H9 (cell line): ENCODE measurements around the gene ADAR. TPM values are rescaled to one million over a fixed set of nuclear protein-coding genes. Genes with fewer than 3 reads are reported as not detected.

Experiments
- DNase-seq: peaks from one replicate; pipeline ENCODE4 v3.0.0-alpha.2; 2017
- H2AFZ ChIP-seq: one replicate; pipeline ENCODE4 v1.6.1; 2013; ENCODE audit warnings: mild to moderate bottlenecking, low read length, control low read depth, moderate library complexity
- H2AK5ac ChIP-seq: 2 replicates; pipeline ENCODE4 v1.6.1; 2013; ENCODE audit warnings: low read length, control low read depth, mixed read lengths; ENCODE audit not compliant: insufficient read length
- H2BK120ac ChIP-seq: one replicate; pipeline ENCODE4 v1.6.1; 2013; ENCODE audit warnings: low read depth, mild to moderate bottlenecking, low read length, control low read depth, inconsistent platforms; ENCODE audit not compliant: poor library complexity, severe bottlenecking
- H2BK12ac ChIP-seq: 2 replicates; pipeline ENCODE4 v1.6.1; 2013; ENCODE audit warnings: low read length, control low read depth, mixed read lengths, low read depth; ENCODE audit not compliant: insufficient read length
- H2BK15ac ChIP-seq: 2 replicates; pipeline ENCODE4 v1.6.1; 2013; ENCODE audit warnings: low read depth, low read length, control low read depth
- H2BK20ac ChIP-seq: one replicate; pipeline ENCODE4 v1.6.1; 2013; ENCODE audit warnings: low read depth, mild to moderate bottlenecking, low read length, control low read depth, inconsistent platforms; ENCODE audit not compliant: poor library complexity, severe bottlenecking
- H2BK5ac ChIP-seq: 2 replicates; pipeline ENCODE4 v1.6.1; 2013; ENCODE audit warnings: low read length, control low read depth, mixed read lengths; ENCODE audit not compliant: insufficient read length
- H3K14ac ChIP-seq: 2 replicates; pipeline ENCODE4 v1.6.1; 2013; ENCODE audit warnings: low read length, control low read depth; ENCODE audit not compliant: insufficient read depth
- H3K18ac ChIP-seq: 2 replicates; pipeline ENCODE4 v1.6.1; 2013; ENCODE audit warnings: low read depth, mild to moderate bottlenecking, mixed read lengths, low read length, control low read depth; ENCODE audit not compliant: insufficient read length
- H3K23ac ChIP-seq: 2 replicates; pipeline ENCODE4 v1.6.1; 2013; ENCODE audit warnings: low read length, control low read depth, mixed read lengths, low read depth; ENCODE audit not compliant: insufficient read length
- H3K23me2 ChIP-seq: 2 replicates; pipeline ENCODE4 v1.6.1; 2013; ENCODE audit warnings: low read depth, mild to moderate bottlenecking, mixed read lengths, low read length, control low read depth; ENCODE audit not compliant: insufficient read length, poor library complexity, severe bottlenecking
- H3K27ac ChIP-seq: 2 replicates; pipeline ENCODE4 v1.5.1; 2013; ENCODE audit warnings: low read length, control low read depth, mixed read lengths, low read depth; ENCODE audit not compliant: insufficient read length
- H3K27me3 ChIP-seq: 2 replicates; pipeline ENCODE4 v1.6.1; 2013; ENCODE audit warnings: low read length, control low read depth, inconsistent platforms; ENCODE audit not compliant: insufficient read depth
- H3K4ac ChIP-seq: 2 replicates; pipeline ENCODE4 v1.6.1; 2013; ENCODE audit warnings: low read depth, mild to moderate bottlenecking, control low read depth, inconsistent platforms, low read length, moderate library complexity
- H3K4me1 ChIP-seq: 2 replicates; pipeline ENCODE4 v1.6.1; 2013; ENCODE audit warnings: low read length, control low read depth, inconsistent platforms; ENCODE audit not compliant: insufficient read depth
- H3K4me2 ChIP-seq: 2 replicates; pipeline ENCODE4 v1.6.1; 2013; ENCODE audit warnings: low read length, control low read depth, mixed read lengths; ENCODE audit not compliant: insufficient read length, insufficient read depth
- H3K56ac ChIP-seq: 2 replicates; pipeline ENCODE4 v1.6.1; 2013; ENCODE audit warnings: low read depth, mild to moderate bottlenecking, mixed read lengths, low read length, control low read depth; ENCODE audit not compliant: insufficient read length
- H3K79me1 ChIP-seq: 2 replicates; pipeline ENCODE4 v1.6.1; 2013; ENCODE audit warnings: low read depth, mild to moderate bottlenecking, moderate library complexity, low read length, control low read depth, inconsistent platforms; ENCODE audit not compliant: insufficient read depth, poor library complexity, severe bottlenecking
- H3K79me2 ChIP-seq: 2 replicates; pipeline ENCODE4 v1.6.1; 2013; ENCODE audit warnings: low read length, control low read depth, inconsistent platforms; ENCODE audit not compliant: insufficient read depth
- H3K9ac ChIP-seq: 2 replicates; pipeline ENCODE4 v1.6.1; 2013; ENCODE audit warnings: low read length, control low read depth, mixed read lengths; ENCODE audit not compliant: insufficient read length; ENCODE audit errors: extremely low read depth
- H3K9me3 ChIP-seq: one replicate; pipeline ENCODE4 v1.6.1; 2013; ENCODE audit warnings: low read depth, low read length, inconsistent platforms; ENCODE audit not compliant: control insufficient read depth
- H3T11ph ChIP-seq: one replicate; pipeline ENCODE4 v1.6.1; 2013; ENCODE audit warnings: mild to moderate bottlenecking, low read length, control low read depth, inconsistent platforms
- H4K20me1 ChIP-seq: one replicate; pipeline ENCODE4 v1.6.1; 2013; ENCODE audit not compliant: control insufficient read depth, insufficient read length, insufficient read depth
- H4K5ac ChIP-seq: 2 replicates; pipeline ENCODE4 v1.6.1; 2013; ENCODE audit warnings: low read depth, mild to moderate bottlenecking, mixed read lengths, low read length, control low read depth; ENCODE audit not compliant: insufficient read length
- H4K8ac ChIP-seq: replicated peaks from 2 replicates; pipeline ENCODE4 v1.6.1; 2013; ENCODE audit warnings: low read length, control low read depth, mixed read lengths, low read depth; ENCODE audit not compliant: insufficient read length
- H4K91ac ChIP-seq: 2 replicates; pipeline ENCODE4 v1.6.1; 2013; ENCODE audit warnings: low read depth, mild to moderate bottlenecking, moderate library complexity, mixed read lengths, low read length, control low read depth; ENCODE audit not compliant: insufficient read length
- H3K27ac Mint-ChIP-seq, 3 experiments: 2 replicates in 2 of 3; 3 replicates in 1 of 3; pipeline ENCODE4 v1.8.0; 2020 to 2021; ENCODE audit warnings: mixed read lengths in 3 of 3, mild to moderate bottlenecking in 1 of 3, moderate library complexity in 1 of 3
- H3K27me3 Mint-ChIP-seq: 2 replicates; pipeline ENCODE4 v1.8.0; 2021; ENCODE audit warnings: low read depth, mild to moderate bottlenecking, moderate library complexity, mixed read lengths
- H3K36me3 Mint-ChIP-seq, 3 experiments: 2 replicates in 2 of 3; 3 replicates in 1 of 3; pipeline ENCODE4 v1.8.0; 2020 to 2021; ENCODE audit warnings: low read depth in 3 of 3, mixed read lengths in 3 of 3; ENCODE audit not compliant: insufficient read depth in 1 of 3
- H3K4me1 Mint-ChIP-seq, 2 experiments: 2 replicates each; pipeline ENCODE4 v1.8.0; 2020; ENCODE audit warnings: mixed read lengths in 2 of 2
- H3K4me3 Mint-ChIP-seq, 2 experiments: 2 replicates in 1 of 2; 3 replicates in 1 of 2; pipeline ENCODE4 v1.8.0; 2020 to 2021; ENCODE audit warnings: mild to moderate bottlenecking in 2 of 2, mixed read lengths in 2 of 2, moderate library complexity in 1 of 2
- H3K9me3 Mint-ChIP-seq, 2 experiments: 2 replicates in 1 of 2; 3 replicates in 1 of 2; pipeline ENCODE4 v1.8.0; 2020; ENCODE audit warnings: mild to moderate bottlenecking in 2 of 2, mixed read lengths in 2 of 2, moderate library complexity in 1 of 2
- CTCF ChIP-seq: fragments of 200-600 bp; sonication (generic); conservative IDR thresholded peaks from 3 replicates; pipeline ENCODE4 v1.8.0; 2021; ENCODE audit warnings: antibody characterized with exemption, mild to moderate bottlenecking
- WGBS: extraction: QIAGEN DNeasy Blood & Tissue Kit; methylation state at CpG from one replicate; pipeline ENCODE4 v1.1.7; 2013; ENCODE audit warnings: missing lambda C conversion rate, low lambda C conversion rate, mixed read lengths; ENCODE audit not compliant: insufficient read length; ENCODE audit errors: extremely low coverage; 5-methylcytosine and 5-hydroxymethylcytosine counted together
- total RNA-seq: library from RNA; stranded (reverse); gene quantifications from 2 replicates; pipeline ENCODE4 v1.2.1, GENCODE V29; 2021

ADAR gene
- total RNA-seq, 1 experiment from 2014 or later = 236 TPM

DNA sequence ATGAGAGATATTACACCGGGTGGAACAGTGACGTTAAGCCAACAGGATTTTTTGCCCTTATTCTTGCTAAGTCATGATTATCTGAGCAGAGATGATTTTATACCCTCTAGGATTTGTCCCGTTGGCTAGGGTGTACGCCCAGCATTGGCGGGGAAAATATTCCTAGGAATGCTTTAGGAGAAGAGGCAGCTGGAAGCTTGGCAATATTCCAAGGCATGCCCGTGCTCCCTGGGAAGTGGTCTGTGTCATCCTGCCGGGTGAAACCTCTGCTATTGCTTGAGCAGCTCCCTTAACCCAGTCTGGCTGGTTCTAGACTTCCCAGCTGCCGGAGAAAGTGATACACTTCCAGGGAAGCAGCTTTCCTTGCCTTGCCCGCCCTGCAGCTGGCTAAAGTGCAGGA is 24.2 kb downstream of the ADAR start:
- H3K36me3 Mint-ChIP-seq = peaks cover 69 to 99% (median 93%) of the 10 kb centered on the region in 3 experiments; a peak in 6 of 7 replicates
- Histone ChIP-seq H2AFZ (no peak overlapping the region), H3K79me2 (no peaks in the 10 kb centered on the region), H3K9me3 (no peaks in the 10 kb centered on the region), H4K91ac (no peak overlapping the region), H3K14ac (no peak overlapping the region), H4K5ac (no peak overlapping the region), H3K27ac (no peak overlapping the region), H2BK5ac (no peak overlapping the region), H3K4ac (no peak overlapping the region), H3K56ac (no peak overlapping the region), H3K23ac (no peak overlapping the region), H3T11ph (no peak overlapping the region), H2AK5ac (no peak overlapping the region), H2BK20ac (no peak overlapping the region), H4K20me1 (peaks cover 3% of the 10 kb centered on the region), H3K79me1 (no peaks in the 10 kb centered on the region), H3K23me2 (no peaks in the 10 kb centered on the region), H2BK15ac (no peak overlapping the region), H4K8ac (no peak overlapping the region), H3K9ac (no peak overlapping the region), H2BK120ac (no peak overlapping the region), H3K4me1 (no peaks in the 10 kb centered on the region), H3K27me3 (no peaks in the 10 kb centered on the region), H3K18ac (no peak overlapping the region), H3K4me2 (no peak overlapping the region), H2BK12ac (no peak overlapping the region)
- DNase-seq = no peak
- TF ChIP-seq CTCF = no peak
- no peak overlapping the region for H3K4me3 Mint-ChIP-seq
- no CpG with 5 or more reads among the region's 9 CpGs for WGBS
- no peaks in the 10 kb centered on the region for H3K4me1 Mint-ChIP-seq
- H3K27me3 Mint-ChIP-seq = no peaks in the 10 kb centered on the region; the same call in 1 of the 2 replicates
- no peaks in the 10 kb centered on the region for H3K9me3 Mint-ChIP-seq
- no peak overlapping the region for H3K27ac Mint-ChIP-seq
